Measurements from ENCODE around the gene ARF4. TPM values are rescaled to one million over a fixed set of nuclear protein-coding genes. Genes with fewer than 3 reads are reported as not detected.

ARF4 gene
- total and polyA plus RNA-seq, 2 of the 4 experiments (the other 2 are of a cell fraction), result 172 to 412 TPM

DNA sequence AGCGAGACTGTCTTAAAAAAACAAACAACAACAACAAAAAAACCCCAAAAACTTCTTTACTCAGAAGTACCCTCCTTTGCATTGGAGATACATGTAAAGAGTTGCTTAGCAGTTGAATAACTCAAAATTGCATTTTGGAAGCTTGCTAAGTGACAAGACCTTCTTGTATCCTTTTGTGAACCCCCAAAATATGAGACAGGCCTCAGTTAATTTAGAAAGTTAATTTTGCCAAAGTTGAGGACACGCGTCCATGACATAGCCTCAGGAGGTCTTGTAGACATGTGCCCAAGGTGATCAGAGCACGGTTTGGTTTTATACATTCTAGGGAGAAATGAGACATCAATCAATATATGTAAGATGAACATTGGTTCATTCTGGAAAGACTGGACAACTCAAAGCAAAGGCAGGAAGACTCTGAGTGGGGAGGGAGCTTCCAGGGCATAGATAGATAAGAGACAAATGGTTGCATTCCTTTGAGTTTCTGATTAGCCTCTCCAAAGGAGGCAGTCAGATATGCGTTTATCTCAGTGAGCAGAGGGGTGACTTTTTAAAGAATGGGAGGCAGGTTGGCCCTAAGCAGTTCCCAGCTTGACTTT is 1.7 kb upstream of the ARF4 start:
- Histone ChIP-seq H2BK120ac (ENCODE audit: low read depth, low read length) (no peak overlapping the region), H2AK5ac (ENCODE audit: low read depth, low read length) (no peak overlapping the region; the same call in 1 of the 2 replicates), H3K9ac (ENCODE audit: low read depth, low read length) (peak overlapping the region; percentile 85; the same call in 1 of the 2 replicates), H3K79me1 (ENCODE audit: low read depth in 1 of 2, low read length in 2 of 2) (peaks cover 5 to 21% of the 10 kb centered on the region in 2 experiments), H3K4me1 (ENCODE audit: control insufficient read depth, insufficient read depth, low read length) (peaks cover 3% of the 10 kb centered on the region; the same call in 1 of the 2 replicates), H3K27me3 (ENCODE audit: control insufficient read depth, insufficient read depth, low read length) (no peaks in the 10 kb centered on the region), H4K91ac (ENCODE audit: insufficient read depth, low read depth, low read length) (peak overlapping the region; percentile 53), H3K4ac (ENCODE audit: low read depth, low read length) (peak overlapping the region; percentile 45; the same call in 1 of the 2 replicates), H3K56ac (ENCODE audit: extremely low read depth, insufficient read depth, low read length) (peak overlapping the region; percentile 28; the same call in 1 of the 2 replicates), H4K8ac (ENCODE audit: low read depth in 2 of 2, low read length in 2 of 2) (peak overlapping the region; percentile 80 to 95), H3K9me3 (ENCODE audit: control insufficient read depth, insufficient read depth, low read length) (no peaks in the 10 kb centered on the region), H3K18ac (ENCODE audit: low read depth, low read length) (no peak overlapping the region), H3K23ac (ENCODE audit: low read depth, low read length) (peak overlapping the region; percentile 60; the same call in 1 of the 2 replicates), H3K36me3 (ENCODE audit: control insufficient read depth, insufficient read depth, low read length) (peaks cover 1% of the 10 kb centered on the region; the same call in 1 of the 2 replicates), H2BK20ac (ENCODE audit: low read depth, low read length) (no peak overlapping the region), H3K14ac (replicated peaks; ENCODE audit: low read depth, low read length) (peak overlapping the region; percentile 60), H2BK15ac (ENCODE audit: low read depth, low read length) (no peak overlapping the region), H2AK9ac (replicated peaks; ENCODE audit: low read depth, low read length, poor library complexity) (no peak overlapping the region), H3K4me2 (ENCODE audit: low read depth, low read length) (peak overlapping the region; percentile 67), H3K9me1 (ENCODE audit: insufficient read depth, low read length) (0 out of 2 replicates have a peak, but pooled peaks cover 4% of the 10 kb centered on the region), H3K27ac (ENCODE audit: insufficient read depth, low read length) (peak overlapping the region; percentile 79; the same call in 1 of the 2 replicates), H4K5ac (ENCODE audit: low read depth, low read length) (peak overlapping the region; percentile 21; the same call in 1 of the 2 replicates), H4K20me1 (ENCODE audit: insufficient read depth, low read length) (peaks cover 31% of the 10 kb centered on the region), H3K4me3 (ENCODE audit: insufficient read depth, low read depth, low read length) (peak overlapping the region; percentile 57; the same call in 1 of the 2 replicates), H2AFZ (replicated peaks; ENCODE audit: low read length, poor library complexity) (no peak overlapping the region), H2BK5ac (ENCODE audit: low read depth, low read length, poor library complexity, severe bottlenecking) (peak overlapping the region; percentile 49)
- dilution Hi-C loops (cut with HindIII; ENCODE audit: low sequenced_read_pairs, unreplicated experiment) (no loop called here), in situ Hi-C loops (cut with MboI; ENCODE audit: low sequenced_read_pairs) (no loop called here), intact Hi-C loops (cut with micrococcal nuclease) (loop anchor here (5.0 kb wide), 1 partner anchor 253 kb away; no protein-coding TSS in a partner anchor)
- no peak for DNase-seq
- TF ChIP-seq BHLHE40 (IDR thresholded peaks at IDR 0.05; ENCODE audit: low read depth, low read length) (no peak), RAD21 (IDR thresholded peaks at IDR 0.05; ENCODE audit: low read length) (no peak), CTCF (conservative IDR thresholded peaks at IDR 0.05; ENCODE audit: low read depth, low read length) (no peak), SMC3 (IDR thresholded peaks at IDR 0.05; ENCODE audit: low read depth, low read length) (no peak), NFE2L2 (IDR thresholded peaks at IDR 0.05; ENCODE audit: low read depth, low read length) (no peak), MXI1 (IDR thresholded peaks at IDR 0.05; ENCODE audit: borderline replicate concordance, low read depth, low read length) (no peak), CEBPB (IDR thresholded peaks at IDR 0.05; ENCODE audit: low read depth, low read length) (no peak), RFX5 (IDR thresholded peaks at IDR 0.05; ENCODE audit: low read depth, low read length) (no peak), MAZ (IDR thresholded peaks at IDR 0.05; ENCODE audit: borderline replicate concordance, low read depth, low read length) (no peak), POLR2A (IDR thresholded peaks at IDR 0.05; ENCODE audit: low read depth, low read length) (no peak), USF2 (IDR thresholded peaks at IDR 0.05; ENCODE audit: low read depth, low read length) (no peak), CHD1 (IDR thresholded peaks at IDR 0.05; ENCODE audit: low read depth, low read length) (no peak), RCOR1 (IDR thresholded peaks at IDR 0.05; ENCODE audit: insufficient replicate concordance, low read length) (no peak)
- no TSS peak for BruUV-seq (replicated peaks)
- no peak for ATAC-seq (ENCODE audit: low read depth)
- POLR2A ChIA-PET (ENCODE audit: unreplicated experiment), result interaction anchor here (0.6 to 0.7 kb wide), 3 partner anchors 53 to 338 kb away, joined by 3 to 6 read pairs (median 4); no protein-coding TSS in a partner anchor
- CTCF ChIA-PET, result interaction anchor here (1.0 kb wide), 1 partner anchor 254 kb away, joined by 3 read pairs; no protein-coding TSS in a partner anchor
- 100% methylated on average over 2 of the region's 5 CpGs; no CpG with 5 or more reads in 1 of the 2 experiments for WGBS, 2 experiments (ENCODE audit: extremely low coverage in 2 of 2, insufficient read length in 1 of 2)

All from IMR-90 (cell line).